ENCODE data around the gene AKR1C2.
"Not testable (repeated sequence)": the region's sequence is repeated elsewhere in the genome, so short reads cannot be mapped to it uniquely, and the experiment has no call there.

AKR1C2 gene

GRCh38 chr10:4944841-4945240 lies 58.8 kb downstream of the AKR1C2 start:
- no peak overlapping the region for H3K4me3 ChIP-seq (ENCODE audit: low read length)
- H3K4me1 ChIP-seq (ENCODE audit: control insufficient read depth, insufficient read depth, low read length): peaks cover 33% of the 10 kb centered on the region
- no peaks in the 10 kb centered on the region for H3K9me3 ChIP-seq (ENCODE audit: control insufficient read depth, low read length)
- H3K9ac ChIP-seq (ENCODE audit: low read length): no peak overlapping the region
- H3K36me3 ChIP-seq (ENCODE audit: control insufficient read depth, insufficient read depth, low read length): no peaks in the 10 kb centered on the region
- no peaks in the 10 kb centered on the region for H3K27me3 ChIP-seq (ENCODE audit: control insufficient read depth, insufficient read depth, low read length)

- H3K27me3 ChIP-seq (ENCODE audit: control insufficient read depth, insufficient read depth, low read length): no peaks in the 10 kb centered on the region
These were observed 59.8 kb downstream of the AKR1C2 start for GRCh38 chr10:4943821-4944220.

GRCh38 chr10:4943416-4943815 lies 60.2 kb downstream of the AKR1C2 start:
- H3K9me3 ChIP-seq (ENCODE audit: control insufficient read depth, low read length); H3K9ac ChIP-seq (ENCODE audit: low read length); H3K27me3 ChIP-seq (ENCODE audit: control insufficient read depth, insufficient read depth, low read length); H3K36me3 ChIP-seq (ENCODE audit: control insufficient read depth, insufficient read depth, low read length); H3K4me3 ChIP-seq (ENCODE audit: low read length): not testable (repeated sequence)
- peaks cover 39% of the 10 kb centered on the region for H3K4me1 ChIP-seq (ENCODE audit: control insufficient read depth, insufficient read depth, low read length)

More at GRCh38 chr10:4943821-4944220, 59.8 kb downstream of the AKR1C2 start:
- H3K9me3 ChIP-seq (ENCODE audit: control insufficient read depth, low read length): no peaks in the 10 kb centered on the region
- H3K36me3 ChIP-seq (ENCODE audit: control insufficient read depth, insufficient read depth, low read length): no peaks in the 10 kb centered on the region
- no peak overlapping the region for H3K4me3 ChIP-seq (ENCODE audit: low read length)
- H3K4me1 ChIP-seq (ENCODE audit: control insufficient read depth, insufficient read depth, low read length): peaks cover 41% of the 10 kb centered on the region
- H3K9ac ChIP-seq (ENCODE audit: low read length): no peak overlapping the region

- H3K36me3 ChIP-seq (ENCODE audit: control insufficient read depth, insufficient read depth, low read length); H3K27me3 ChIP-seq (ENCODE audit: control insufficient read depth, insufficient read depth, low read length); H3K4me3 ChIP-seq (ENCODE audit: low read length); H3K9ac ChIP-seq (ENCODE audit: low read length); H3K9me3 ChIP-seq (ENCODE audit: control insufficient read depth, low read length): not testable (repeated sequence)
- peaks cover 34% of the 10 kb centered on the region for H3K4me1 ChIP-seq (ENCODE audit: control insufficient read depth, insufficient read depth, low read length)
These were observed 60.7 kb downstream of the AKR1C2 start for GRCh38 chr10:4942931-4943330.

GRCh38 chr10:4941540-4942330 lies 61.9 kb downstream of the AKR1C2 start:
- no peaks in the 10 kb centered on the region for H3K27me3 ChIP-seq (ENCODE audit: control insufficient read depth, insufficient read depth, low read length)
- peaks cover 22% of the 10 kb centered on the region for H3K4me1 ChIP-seq (ENCODE audit: control insufficient read depth, insufficient read depth, low read length)
- no peaks in the 10 kb centered on the region for H3K9me3 ChIP-seq (ENCODE audit: control insufficient read depth, low read length)
- H3K9ac ChIP-seq (ENCODE audit: low read length): no peak overlapping the region
- H3K4me3 ChIP-seq (ENCODE audit: low read length): no peak overlapping the region
- H3K36me3 ChIP-seq (ENCODE audit: control insufficient read depth, insufficient read depth, low read length): no peaks in the 10 kb centered on the region

- peaks cover 21% of the 10 kb centered on the region for H3K4me1 ChIP-seq (ENCODE audit: control insufficient read depth, insufficient read depth, low read length)
- H3K4me3 ChIP-seq (ENCODE audit: low read length); H3K27me3 ChIP-seq (ENCODE audit: control insufficient read depth, insufficient read depth, low read length); H3K9me3 ChIP-seq (ENCODE audit: control insufficient read depth, low read length); H3K9ac ChIP-seq (ENCODE audit: low read length); H3K36me3 ChIP-seq (ENCODE audit: control insufficient read depth, insufficient read depth, low read length): not testable (repeated sequence)
These were observed 62.7 kb downstream of the AKR1C2 start for GRCh38 chr10:4940909-4941308.

- H3K27me3 ChIP-seq (ENCODE audit: control insufficient read depth, insufficient read depth, low read length); H3K4me3 ChIP-seq (ENCODE audit: low read length); H3K36me3 ChIP-seq (ENCODE audit: control insufficient read depth, insufficient read depth, low read length); H3K9me3 ChIP-seq (ENCODE audit: control insufficient read depth, low read length); H3K9ac ChIP-seq (ENCODE audit: low read length): not testable (repeated sequence)
- H3K4me1 ChIP-seq (ENCODE audit: control insufficient read depth, insufficient read depth, low read length): peaks cover 23% of the 10 kb centered on the region
These were observed 63.6 kb downstream of the AKR1C2 start for GRCh38 chr10:4940073-4940428.

- H3K4me3 ChIP-seq (ENCODE audit: low read length): no peak overlapping the region
- no peak overlapping the region for H3K9ac ChIP-seq (ENCODE audit: low read length)
- no peaks in the 10 kb centered on the region for H3K27me3 ChIP-seq (ENCODE audit: control insufficient read depth, insufficient read depth, low read length)
- H3K9me3 ChIP-seq (ENCODE audit: control insufficient read depth, low read length): no peaks in the 10 kb centered on the region
- H3K36me3 ChIP-seq (ENCODE audit: control insufficient read depth, insufficient read depth, low read length): no peaks in the 10 kb centered on the region
- peaks cover 29% of the 10 kb centered on the region for H3K4me1 ChIP-seq (ENCODE audit: control insufficient read depth, insufficient read depth, low read length)
These were observed 64.2 kb downstream of the AKR1C2 start for GRCh38 chr10:4939224-4940072.
